NK-92 (cell line): ENCODE results near the gene COL20A1.

Source experiments
- DNase-seq: peaks from one replicate; lab custom pipeline; 2025; ENCODE audit not compliant: unreplicated experiment; lab: John Stamatoyannopoulos, UW

The COL20A1 gene

GRCh38 chr20:63346131-63347080 is 53.4 kb downstream of the COL20A1 start:
- no peak for DNase-seq

- DNase-seq = no peak
Observed at GRCh38 chr20:63347081-63347741, 54.2 kb downstream of the COL20A1 start.

DNA sequence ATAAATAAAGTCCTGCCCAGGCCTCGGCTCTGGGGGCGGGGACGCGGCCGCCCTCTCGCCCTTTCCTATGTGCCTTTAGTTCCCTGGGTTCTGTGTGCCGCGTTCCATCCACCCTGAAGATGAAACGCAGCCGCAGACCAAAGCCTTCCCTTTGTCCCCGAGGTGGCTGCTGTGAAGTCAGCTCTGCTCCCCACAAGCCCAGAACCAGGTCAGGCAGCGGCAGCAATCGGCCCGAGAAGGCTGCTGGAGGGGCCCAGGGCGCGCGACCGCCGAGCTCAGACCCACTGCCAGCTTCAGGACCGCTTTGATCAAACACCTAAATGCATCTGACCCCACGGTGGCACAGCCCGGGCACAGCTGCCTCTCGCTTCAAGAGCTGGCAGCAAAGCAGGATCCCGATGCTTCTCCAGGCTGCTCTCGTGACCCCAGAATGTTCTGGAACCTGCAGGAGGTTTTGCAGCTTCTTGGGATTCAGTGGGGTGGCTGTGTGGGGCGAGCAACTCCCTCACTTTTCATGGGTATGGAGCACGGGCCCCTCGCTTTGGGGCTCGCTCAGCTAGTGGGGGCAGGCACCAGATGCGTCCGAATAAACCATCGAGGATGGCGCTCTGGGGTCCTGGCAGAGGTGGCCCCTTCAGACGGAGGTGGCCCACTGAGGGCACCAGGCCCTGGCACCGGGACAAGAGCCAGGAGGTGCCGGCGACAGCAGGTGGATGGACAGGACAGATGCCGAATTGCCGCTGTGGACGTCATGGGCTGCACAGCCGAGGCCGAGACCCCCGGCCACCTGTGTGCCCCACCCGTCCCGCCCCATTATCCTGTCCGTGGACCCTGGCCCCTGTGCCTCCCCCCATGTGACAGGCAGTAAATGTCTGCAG is 55.2 kb downstream of the COL20A1 start:
- DNase-seq = no peak

- no peak for DNase-seq
Observed at GRCh38 chr20:63348828-63349515, 56.0 kb downstream of the COL20A1 start.

- no peak for DNase-seq
Observed at GRCh38 chr20:63349516-63349895, 56.5 kb downstream of the COL20A1 start.

DNA sequence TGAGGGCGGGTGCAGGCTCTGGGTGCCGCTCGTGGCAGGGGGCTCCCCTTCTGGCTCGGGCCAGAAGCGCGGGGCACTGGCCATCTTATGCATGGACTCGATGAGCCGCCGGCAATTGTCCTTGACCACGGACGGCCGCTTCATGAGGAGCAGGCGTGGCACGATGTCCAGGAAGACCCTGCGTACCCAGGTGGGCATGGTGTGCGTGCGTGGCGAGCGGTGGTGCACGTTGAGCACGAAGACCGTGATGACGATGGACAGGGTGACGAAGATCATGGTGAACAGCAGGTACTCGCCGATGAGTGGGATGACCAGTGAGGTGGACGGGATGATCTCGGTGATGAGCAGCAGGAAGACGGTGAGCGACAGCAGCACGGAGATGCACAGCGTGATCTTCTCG is 57.2 kb downstream of the COL20A1 start:
- no peak for DNase-seq

GRCh38 chr20:63350597-63351325 is 57.8 kb downstream of the COL20A1 start:
- no peak for DNase-seq

DNA sequence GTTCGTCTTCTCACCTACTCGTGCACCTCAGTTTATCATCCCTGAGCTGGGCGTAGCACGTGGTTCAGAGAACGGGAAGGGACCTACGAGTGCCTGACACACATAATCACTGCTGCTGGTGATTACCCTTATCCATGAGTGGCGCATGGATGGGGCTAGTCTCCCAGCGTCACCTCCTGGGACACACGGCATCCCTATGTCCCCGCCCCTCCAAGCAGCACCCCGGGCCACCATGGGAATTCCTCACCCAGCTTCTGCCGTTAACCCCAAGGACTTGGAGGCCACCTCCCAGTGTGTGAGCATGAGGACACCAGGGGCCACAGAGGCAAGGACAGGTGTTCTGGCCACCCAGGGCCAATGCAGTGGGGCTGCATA is 58.3 kb downstream of the COL20A1 start:
- DNase-seq = no peak

DNA sequence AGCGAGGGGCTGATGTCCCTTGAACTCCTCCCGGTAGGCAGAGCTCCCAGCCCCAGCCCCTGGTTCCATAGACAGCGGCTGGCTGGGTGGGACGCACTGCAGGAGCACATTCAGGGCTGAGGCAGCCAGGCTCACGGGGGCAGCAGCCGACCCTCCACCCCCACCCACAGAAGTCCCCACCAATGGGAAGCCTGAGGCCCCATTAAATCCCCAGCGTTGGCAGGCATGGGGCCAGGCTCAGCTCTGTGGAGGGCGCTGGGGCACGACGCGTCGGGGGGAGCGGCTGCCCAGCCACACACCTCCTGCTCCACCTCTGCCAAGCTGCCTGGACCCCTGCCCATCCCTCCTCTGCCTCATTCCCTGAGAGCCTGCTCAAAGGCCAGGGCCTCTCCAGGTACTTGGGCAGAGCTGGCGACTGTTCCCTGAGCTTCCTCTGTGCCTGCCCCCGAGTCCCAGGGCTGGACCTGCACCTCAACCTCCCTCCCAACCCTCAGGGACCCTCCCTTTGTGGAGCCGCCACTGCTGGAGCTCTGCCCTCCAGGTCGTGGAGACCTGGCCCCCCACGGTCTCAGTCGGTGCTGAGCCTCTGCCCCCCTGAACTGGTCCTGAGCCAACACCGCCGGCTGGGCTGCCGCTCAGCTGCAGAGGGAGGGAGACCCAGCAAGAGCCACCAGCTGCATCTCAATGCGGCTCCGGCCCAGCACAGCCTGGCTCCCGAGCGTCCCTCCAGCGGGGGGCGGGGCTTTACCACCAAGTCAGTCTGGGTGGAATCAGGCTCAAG is 59.0 kb downstream of the COL20A1 start:
- DNase-seq = no peak

DNA sequence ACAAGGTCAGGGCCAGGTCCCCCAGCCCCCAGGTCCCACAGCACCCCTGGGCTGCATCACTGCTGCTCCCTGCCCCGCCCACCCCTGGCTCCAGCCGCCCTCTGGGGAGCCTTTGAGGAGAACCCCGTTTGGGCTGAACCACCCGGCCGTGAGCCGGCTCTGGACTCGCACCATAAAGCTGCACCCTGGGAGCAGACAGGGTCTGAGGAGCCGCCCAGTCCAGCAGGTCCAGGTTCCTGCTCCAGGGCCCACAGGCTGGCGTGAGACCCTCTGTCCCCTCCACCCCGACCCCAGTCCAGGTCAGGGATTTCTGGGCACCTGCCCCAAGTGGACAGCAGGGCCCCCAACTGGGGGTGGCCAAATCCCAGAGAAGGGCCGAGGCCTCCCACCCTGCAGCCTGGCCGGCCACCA is 59.8 kb downstream of the COL20A1 start:
- DNase-seq = no peak

- no peak for DNase-seq
Observed at GRCh38 chr20:63354636-63355350, 61.8 kb downstream of the COL20A1 start.

GRCh38 chr20:63355781-63356295 is 62.9 kb downstream of the COL20A1 start:
- DNase-seq = no peak

GRCh38 chr20:63356511-63356910 is 63.5 kb downstream of the COL20A1 start:
- DNase-seq = no peak

DNA sequence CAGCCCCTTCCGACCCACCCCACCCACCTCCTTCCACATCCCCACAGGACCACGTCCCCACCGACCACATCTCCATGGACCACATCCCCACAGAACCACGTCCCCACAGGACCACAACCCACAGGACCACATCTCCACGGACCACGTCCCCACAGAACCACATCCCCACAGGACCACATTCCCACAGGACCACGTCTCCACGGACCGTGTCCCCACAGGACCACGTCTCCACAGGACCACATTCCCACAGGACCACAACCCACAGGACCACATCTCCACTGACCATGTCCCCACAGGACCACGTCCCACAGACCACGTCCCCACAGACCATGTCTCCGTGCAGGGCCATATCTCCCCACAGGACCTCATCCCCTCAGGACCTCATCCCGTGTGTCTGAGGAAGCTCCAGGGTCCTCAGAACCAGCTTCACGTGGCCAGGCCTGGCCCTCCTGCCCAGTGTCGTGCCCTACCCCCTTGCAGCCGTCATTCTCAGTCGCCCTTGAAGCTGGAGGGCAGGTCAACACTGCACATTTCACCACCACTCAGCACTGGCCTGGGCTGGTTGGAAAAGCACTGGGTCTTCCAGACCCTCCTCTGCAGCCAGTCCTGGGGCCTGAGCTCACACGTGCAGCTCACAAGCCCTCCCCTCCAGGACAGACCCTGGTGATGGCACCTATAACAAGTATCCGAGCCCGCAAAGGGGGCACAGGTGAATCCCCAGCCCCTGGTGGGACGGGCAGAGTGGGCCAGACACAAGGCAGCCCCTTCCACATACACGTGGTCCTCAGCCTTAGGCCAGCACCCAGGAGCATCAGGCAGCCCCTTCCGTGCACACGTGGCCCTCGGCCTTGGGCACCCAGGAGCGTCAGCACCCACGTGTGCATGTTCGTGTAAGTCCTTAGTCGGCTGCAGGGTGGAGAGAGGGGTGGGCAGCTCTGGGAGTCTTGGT is 64.2 kb downstream of the COL20A1 start:
- no peak for DNase-seq

GRCh38 chr20:63357921-63358905 is 65.2 kb downstream of the COL20A1 start:
- DNase-seq = no peak
